Astrocyte of the cerebellum (primary cell): ENCODE data around the gene KLHL36.

ENCODE experiments used
- DNase-seq: peaks from one replicate; pipeline ENCODE4 v3.0.0-alpha.2; 2011; ENCODE audit warnings: low read depth
- H3K4me3 ChIP-seq: 2 replicates; pipeline ENCODE4 v1.5.1; 2011; ENCODE audit warnings: mild to moderate bottlenecking, low read depth, low read length, moderate library complexity
- in situ Hi-C: cut with HindIII; loops from 2 replicates; pipeline ENCODE4 v1.10.0; 2017; ENCODE audit warnings: low sequenced_read_pairs
- TF ChIP-seq, protein P1 (sequence below): IDR thresholded peaks from 2 replicates; pipeline ENCODE4 v1.5.1; 2012; ENCODE audit warnings: low read length, low read depth, moderate library complexity, mild to moderate bottlenecking; ENCODE audit errors: missing control alignments

KLHL36 gene

GRCh38 chr16:84652566-84652965, 4.3 kb downstream of the KLHL36 start:
- no peak for DNase-seq
- TF ChIP-seq, protein P1, sequence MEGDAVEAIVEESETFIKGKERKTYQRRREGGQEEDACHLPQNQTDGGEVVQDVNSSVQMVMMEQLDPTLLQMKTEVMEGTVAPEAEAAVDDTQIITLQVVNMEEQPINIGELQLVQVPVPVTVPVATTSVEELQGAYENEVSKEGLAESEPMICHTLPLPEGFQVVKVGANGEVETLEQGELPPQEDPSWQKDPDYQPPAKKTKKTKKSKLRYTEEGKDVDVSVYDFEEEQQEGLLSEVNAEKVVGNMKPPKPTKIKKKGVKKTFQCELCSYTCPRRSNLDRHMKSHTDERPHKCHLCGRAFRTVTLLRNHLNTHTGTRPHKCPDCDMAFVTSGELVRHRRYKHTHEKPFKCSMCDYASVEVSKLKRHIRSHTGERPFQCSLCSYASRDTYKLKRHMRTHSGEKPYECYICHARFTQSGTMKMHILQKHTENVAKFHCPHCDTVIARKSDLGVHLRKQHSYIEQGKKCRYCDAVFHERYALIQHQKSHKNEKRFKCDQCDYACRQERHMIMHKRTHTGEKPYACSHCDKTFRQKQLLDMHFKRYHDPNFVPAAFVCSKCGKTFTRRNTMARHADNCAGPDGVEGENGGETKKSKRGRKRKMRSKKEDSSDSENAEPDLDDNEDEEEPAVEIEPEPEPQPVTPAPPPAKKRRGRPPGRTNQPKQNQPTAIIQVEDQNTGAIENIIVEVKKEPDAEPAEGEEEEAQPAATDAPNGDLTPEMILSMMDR = no peak
- in situ Hi-C loops = no loop called here
- no peak overlapping the region for H3K4me3 ChIP-seq

- TF ChIP-seq, protein P1 = no peak
Measured at GRCh38 chr16:84654238-84654637, 5.9 kb downstream of the KLHL36 start.

GRCh38 chr16:84654998-84655397, 6.7 kb downstream of the KLHL36 start:
- DNase-seq = no peak
- H3K4me3 ChIP-seq = no peak overlapping the region
- in situ Hi-C loops = no loop called here
- TF ChIP-seq, protein P1 = no peak

More at GRCh38 chr16:84654238-84654637, 5.9 kb downstream of the KLHL36 start:
- in situ Hi-C loops = no loop called here
- DNase-seq = no peak
- no peak overlapping the region for H3K4me3 ChIP-seq

GRCh38 chr16:84656649-84657048, 8.3 kb downstream of the KLHL36 start:
- H3K4me3 ChIP-seq = no peak overlapping the region
- no peak for DNase-seq
- TF ChIP-seq, protein P1 = no peak
- in situ Hi-C loops = no loop called here

GRCh38 chr16:84657229-84657837, 9.0 kb downstream of the KLHL36 start:
- DNase-seq = no peak
- no peak overlapping the region for H3K4me3 ChIP-seq
- in situ Hi-C loops = no loop called here
- TF ChIP-seq, protein P1 = no peak

DNA sequence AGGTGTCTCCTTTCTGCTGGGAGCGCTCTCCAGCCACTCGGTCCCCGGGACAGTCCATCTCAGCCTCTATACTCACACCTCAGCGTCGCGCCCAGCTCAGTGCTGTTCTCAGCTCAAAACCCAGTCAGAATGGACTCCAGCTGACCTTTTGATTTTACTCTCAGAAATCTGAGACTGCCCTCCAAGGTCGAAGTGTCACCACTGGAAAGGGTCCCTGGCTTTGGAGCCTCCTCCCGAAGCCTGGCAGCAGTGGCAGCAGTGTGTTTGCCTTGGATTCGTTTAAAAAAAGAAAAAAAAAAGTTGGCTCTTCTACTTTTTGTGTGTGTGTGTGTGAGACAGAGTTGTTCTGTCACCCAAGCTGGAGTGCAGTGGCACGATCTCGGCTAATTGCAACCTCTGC, 10.4 kb downstream of the KLHL36 start:
- no peak for DNase-seq
- in situ Hi-C loops = no loop called here
- TF ChIP-seq, protein P1 = no peak
- no peak overlapping the region for H3K4me3 ChIP-seq
